ENCODE data around the gene CATSPERD.

DNA sequence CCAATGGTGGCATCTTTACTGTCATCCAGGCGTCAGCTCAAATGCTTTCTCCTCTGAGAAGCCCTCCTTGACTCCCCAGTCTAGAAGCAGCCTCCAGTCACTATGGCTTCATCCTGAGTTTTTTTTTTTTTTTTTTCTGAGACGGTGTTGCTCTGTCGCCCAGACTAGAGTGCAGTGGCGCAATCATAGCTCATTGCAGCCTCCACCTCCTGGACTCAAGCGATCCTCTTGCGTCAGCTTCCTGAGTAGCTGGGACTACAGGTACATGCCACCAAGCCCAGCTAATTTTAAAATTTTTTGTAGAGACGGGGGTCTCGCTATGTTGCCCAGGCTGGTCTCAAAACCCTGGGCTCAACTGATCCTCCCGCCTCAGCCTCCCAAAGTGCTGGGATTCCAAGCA lies 88.6 kb downstream of the CATSPERD start:
- TF ChIP-seq BHLHE40 (IDR thresholded peaks at IDR 0.05; ENCODE audit: low read depth, low read length) (no peak), SREBF2 (IDR thresholded peaks at IDR 0.05) (no peak)
- TF ChIP-seq, protein P1, sequence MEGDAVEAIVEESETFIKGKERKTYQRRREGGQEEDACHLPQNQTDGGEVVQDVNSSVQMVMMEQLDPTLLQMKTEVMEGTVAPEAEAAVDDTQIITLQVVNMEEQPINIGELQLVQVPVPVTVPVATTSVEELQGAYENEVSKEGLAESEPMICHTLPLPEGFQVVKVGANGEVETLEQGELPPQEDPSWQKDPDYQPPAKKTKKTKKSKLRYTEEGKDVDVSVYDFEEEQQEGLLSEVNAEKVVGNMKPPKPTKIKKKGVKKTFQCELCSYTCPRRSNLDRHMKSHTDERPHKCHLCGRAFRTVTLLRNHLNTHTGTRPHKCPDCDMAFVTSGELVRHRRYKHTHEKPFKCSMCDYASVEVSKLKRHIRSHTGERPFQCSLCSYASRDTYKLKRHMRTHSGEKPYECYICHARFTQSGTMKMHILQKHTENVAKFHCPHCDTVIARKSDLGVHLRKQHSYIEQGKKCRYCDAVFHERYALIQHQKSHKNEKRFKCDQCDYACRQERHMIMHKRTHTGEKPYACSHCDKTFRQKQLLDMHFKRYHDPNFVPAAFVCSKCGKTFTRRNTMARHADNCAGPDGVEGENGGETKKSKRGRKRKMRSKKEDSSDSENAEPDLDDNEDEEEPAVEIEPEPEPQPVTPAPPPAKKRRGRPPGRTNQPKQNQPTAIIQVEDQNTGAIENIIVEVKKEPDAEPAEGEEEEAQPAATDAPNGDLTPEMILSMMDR (IDR thresholded peaks at IDR 0.05) = no peak

Data from A549 (cell line).